ENCODE results near the gene FBXL4.

The FBXL4 gene

DNA sequence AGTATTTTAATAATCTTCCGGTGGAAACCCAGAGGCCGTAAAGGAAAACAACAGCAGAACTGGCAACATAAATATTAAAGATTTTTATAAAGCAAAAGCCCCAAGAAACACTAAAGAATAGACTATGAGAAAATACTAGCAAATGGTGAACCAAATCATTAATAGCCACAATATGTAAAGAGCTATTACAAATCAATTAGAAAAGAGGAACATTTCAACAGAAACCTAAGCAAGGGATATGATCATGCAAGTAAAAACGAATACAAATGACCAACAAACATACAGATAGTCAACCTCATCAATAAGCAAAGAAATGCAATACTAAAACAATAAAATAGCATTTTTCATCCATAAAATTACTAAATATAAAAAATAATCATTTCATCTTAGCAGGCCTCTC is 3.6 kb downstream of the FBXL4 start:
- WGBS, 2 donors (ENCODE audit: extremely low coverage in 2 of 2, insufficient read length in 2 of 2, insufficient replicate concordance in 1 of 2), result no CpG with 5 or more reads among the region's 3 CpGs
- Histone ChIP-seq H3K4me2 (ENCODE audit: insufficient read depth, low read length, poor library complexity, severe bottlenecking) (no peak overlapping the region), H3K9me3 (replicated peaks in 1 of 2; ENCODE audit: control insufficient read depth in 2 of 2, insufficient read depth in 1 of 2, low read depth in 1 of 2, low read length in 2 of 2) (peaks cover 3 to 34% of the 10 kb centered on the region in 2 donors), H2AFZ (ENCODE audit: low read length) (no peak overlapping the region), H3K79me1 (ENCODE audit: low read depth, low read length) (peaks cover 3% of the 10 kb centered on the region), H3K27me3 (ENCODE audit: control insufficient read depth in 3 of 3, insufficient read depth in 3 of 3, low read depth in 1 of 3, low read length in 3 of 3) (no peaks in the 10 kb centered on the region), H3K4ac (ENCODE audit: low read length) (no peak overlapping the region), H3K23ac (ENCODE audit: low read depth, low read length, poor library complexity) (no peak overlapping the region), H2BK120ac (ENCODE audit: low read depth, low read length) (no peak overlapping the region), H3K9ac (ENCODE audit: low read depth, low read length, poor library complexity) (no peak overlapping the region), H2BK5ac (ENCODE audit: low read length) (no peak overlapping the region), H2AK5ac (ENCODE audit: low read depth, low read length) (no peak overlapping the region), H3K4me3 (ENCODE audit: low read length in 2 of 2) (no peak overlapping the region), H3K27ac (replicated peaks; ENCODE audit: low read length) (no peak overlapping the region), H4K91ac (ENCODE audit: low read depth, low read length, poor library complexity) (no peak overlapping the region), H3K14ac (ENCODE audit: low read length) (no peak overlapping the region), H3K4me1 (ENCODE audit: control insufficient read depth in 2 of 2, insufficient read depth in 1 of 2, low read depth in 1 of 2, low read length in 2 of 2) (peaks cover 0 to 2% of the 10 kb centered on the region in 2 donors), H3K18ac (ENCODE audit: low read length) (no peak overlapping the region), H4K8ac (ENCODE audit: low read depth, low read length) (no peak overlapping the region), H2BK15ac (ENCODE audit: low read length) (no peak overlapping the region), H2BK12ac (ENCODE audit: low read length) (no peak overlapping the region), H3K36me3 (replicated peaks in 1 of 2; ENCODE audit: control insufficient read depth in 2 of 2, insufficient read depth in 2 of 2, low read length in 2 of 2) (no peaks in the 10 kb centered on the region)
- DNase-seq (ENCODE audit: low spot score), result no peak

DNA sequence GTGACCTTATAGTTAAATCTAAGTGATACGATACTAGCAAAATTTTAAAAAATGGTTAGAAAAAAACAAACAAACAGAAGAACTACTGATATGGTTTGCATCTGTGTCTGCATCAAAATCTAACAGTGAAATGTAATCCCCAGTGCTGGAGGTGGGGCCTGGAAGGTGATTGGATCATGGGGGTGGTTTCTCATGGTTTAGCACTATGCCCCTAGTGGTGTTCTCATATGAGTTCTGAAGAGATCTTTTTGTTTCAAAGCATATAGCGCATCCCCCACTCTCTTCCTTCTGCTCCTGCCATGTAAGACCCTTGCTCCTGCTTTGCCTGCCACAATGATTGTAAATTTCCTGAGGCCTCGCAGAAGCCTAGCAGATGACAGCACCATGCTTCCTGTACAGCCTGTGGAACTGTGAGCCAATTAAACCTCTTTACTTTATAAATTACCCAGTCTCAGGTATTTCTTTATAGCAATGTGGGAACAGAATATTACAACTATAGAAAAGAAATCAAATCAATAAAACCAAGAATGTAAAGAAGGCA is 5.4 kb downstream of the FBXL4 start:
- no CpG with 5 or more reads among the region's 3 CpGs for WGBS, 2 donors (ENCODE audit: extremely low coverage in 2 of 2, insufficient read length in 2 of 2, insufficient replicate concordance in 1 of 2)
- no peak overlapping the region for H3K14ac ChIP-seq (ENCODE audit: low read length)
- no peak overlapping the region for H3K27ac ChIP-seq (replicated peaks; ENCODE audit: low read length)
- no peak overlapping the region for H3K4me3 ChIP-seq (ENCODE audit: low read length in 2 of 2)
- no peak for DNase-seq (ENCODE audit: low spot score)
- H2AFZ ChIP-seq (ENCODE audit: low read length), result no peak overlapping the region
- H3K4me1 ChIP-seq (ENCODE audit: control insufficient read depth in 2 of 2, insufficient read depth in 1 of 2, low read depth in 1 of 2, low read length in 2 of 2), result no peaks in the 10 kb centered on the region
- H2AK5ac ChIP-seq (ENCODE audit: low read depth, low read length), result no peak overlapping the region
- no peak overlapping the region for H2BK5ac ChIP-seq (ENCODE audit: low read length)
- H3K36me3 ChIP-seq (replicated peaks in 1 of 2; ENCODE audit: control insufficient read depth in 2 of 2, insufficient read depth in 2 of 2, low read length in 2 of 2), result no peaks in the 10 kb centered on the region
- H3K79me1 ChIP-seq (ENCODE audit: low read depth, low read length), result peaks cover 3% of the 10 kb centered on the region
- no peak overlapping the region for H2BK15ac ChIP-seq (ENCODE audit: low read length)
- H3K23ac ChIP-seq (ENCODE audit: low read depth, low read length, poor library complexity), result no peak overlapping the region
- H3K9ac ChIP-seq (ENCODE audit: low read depth, low read length, poor library complexity), result no peak overlapping the region
- no peak overlapping the region for H4K8ac ChIP-seq (ENCODE audit: low read depth, low read length)
- H3K9me3 ChIP-seq (replicated peaks in 1 of 2; ENCODE audit: control insufficient read depth in 2 of 2, insufficient read depth in 1 of 2, low read depth in 1 of 2, low read length in 2 of 2), result peaks cover 3 to 39% of the 10 kb centered on the region in 2 donors
- H4K91ac ChIP-seq (ENCODE audit: low read depth, low read length, poor library complexity), result no peak overlapping the region
- H3K18ac ChIP-seq (ENCODE audit: low read length), result no peak overlapping the region
- no peaks in the 10 kb centered on the region for H3K27me3 ChIP-seq (ENCODE audit: control insufficient read depth in 3 of 3, insufficient read depth in 3 of 3, low read depth in 1 of 3, low read length in 3 of 3)
- H3K4me2 ChIP-seq (ENCODE audit: insufficient read depth, low read length, poor library complexity, severe bottlenecking), result no peak overlapping the region
- H2BK120ac ChIP-seq (ENCODE audit: low read depth, low read length), result no peak overlapping the region
- no peak overlapping the region for H3K4ac ChIP-seq (ENCODE audit: low read length)
- no peak overlapping the region for H2BK12ac ChIP-seq (ENCODE audit: low read length)

- Histone ChIP-seq H2AK5ac (ENCODE audit: low read depth, low read length) (no peak overlapping the region), H3K27ac (replicated peaks; ENCODE audit: low read length) (no peak overlapping the region), H3K9ac (ENCODE audit: low read depth, low read length, poor library complexity) (no peak overlapping the region), H4K91ac (ENCODE audit: low read depth, low read length, poor library complexity) (no peak overlapping the region), H3K9me3 (replicated peaks in 1 of 2; ENCODE audit: control insufficient read depth in 2 of 2, insufficient read depth in 1 of 2, low read depth in 1 of 2, low read length in 2 of 2) (peaks cover 4 to 39% of the 10 kb centered on the region in 2 donors), H4K8ac (ENCODE audit: low read depth, low read length) (no peak overlapping the region), H3K79me1 (ENCODE audit: low read depth, low read length) (no peaks in the 10 kb centered on the region), H2BK5ac (ENCODE audit: low read length) (no peak overlapping the region), H3K4ac (ENCODE audit: low read length) (no peak overlapping the region), H2BK15ac (ENCODE audit: low read length) (no peak overlapping the region), H2BK12ac (ENCODE audit: low read length) (no peak overlapping the region), H3K4me1 (ENCODE audit: control insufficient read depth in 2 of 2, insufficient read depth in 1 of 2, low read depth in 1 of 2, low read length in 2 of 2) (no peaks in the 10 kb centered on the region), H3K4me2 (ENCODE audit: insufficient read depth, low read length, poor library complexity, severe bottlenecking) (no peak overlapping the region), H3K36me3 (replicated peaks in 1 of 2; ENCODE audit: control insufficient read depth in 2 of 2, insufficient read depth in 2 of 2, low read length in 2 of 2) (no peaks in the 10 kb centered on the region), H2BK120ac (ENCODE audit: low read depth, low read length) (no peak overlapping the region), H3K14ac (ENCODE audit: low read length) (no peak overlapping the region), H3K23ac (ENCODE audit: low read depth, low read length, poor library complexity) (no peak overlapping the region), H3K4me3 (ENCODE audit: low read length in 2 of 2) (no peak overlapping the region), H3K27me3 (ENCODE audit: control insufficient read depth in 3 of 3, insufficient read depth in 3 of 3, low read depth in 1 of 3, low read length in 3 of 3) (no peaks in the 10 kb centered on the region), H3K18ac (ENCODE audit: low read length) (no peak overlapping the region), H2AFZ (ENCODE audit: low read length) (no peak overlapping the region)
- WGBS, 2 donors (ENCODE audit: extremely low coverage in 2 of 2, insufficient read length in 2 of 2, insufficient replicate concordance in 1 of 2), result no CpG with 5 or more reads among the region's 2 CpGs
- no peak for DNase-seq (ENCODE audit: low spot score)
These were observed 6.4 kb downstream of the FBXL4 start for GRCh38 chr6:98941319-98941718.

DNA sequence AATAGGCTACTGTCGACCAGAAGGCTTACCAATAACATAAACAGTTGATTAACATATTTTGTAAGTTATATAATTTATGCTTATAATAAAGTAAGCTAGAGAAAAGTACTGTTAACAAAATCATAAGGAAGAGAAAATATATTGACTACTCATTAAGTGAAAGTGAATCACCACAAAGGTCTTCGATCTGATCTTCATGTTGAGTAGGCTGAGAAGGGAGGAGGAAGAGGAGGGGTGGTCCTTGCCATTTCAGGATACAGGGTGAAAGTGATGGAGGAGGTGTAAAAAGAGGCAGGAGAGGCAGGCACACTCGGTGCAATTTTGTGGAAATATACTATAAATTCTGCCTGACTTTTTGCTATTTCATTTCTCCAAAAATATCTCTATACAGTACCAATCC is 10.4 kb downstream of the FBXL4 start:
- no peak overlapping the region for H2BK15ac ChIP-seq (ENCODE audit: low read length)
- H3K27me3 ChIP-seq (ENCODE audit: control insufficient read depth in 3 of 3, insufficient read depth in 3 of 3, low read depth in 1 of 3, low read length in 3 of 3), result no peaks in the 10 kb centered on the region
- H2AK5ac ChIP-seq (ENCODE audit: low read depth, low read length), result no peak overlapping the region
- no peak for DNase-seq (ENCODE audit: low spot score)
- H2BK5ac ChIP-seq (ENCODE audit: low read length), result no peak overlapping the region
- no peak overlapping the region for H3K9ac ChIP-seq (ENCODE audit: low read depth, low read length, poor library complexity)
- no peak overlapping the region for H3K23ac ChIP-seq (ENCODE audit: low read depth, low read length, poor library complexity)
- H3K4me1 ChIP-seq (ENCODE audit: control insufficient read depth in 2 of 2, insufficient read depth in 1 of 2, low read depth in 1 of 2, low read length in 2 of 2), result no peaks in the 10 kb centered on the region
- H4K8ac ChIP-seq (ENCODE audit: low read depth, low read length), result no peak overlapping the region
- no peak overlapping the region for H2AFZ ChIP-seq (ENCODE audit: low read length)
- no peak overlapping the region for H3K14ac ChIP-seq (ENCODE audit: low read length)
- no peak overlapping the region for H3K4ac ChIP-seq (ENCODE audit: low read length)
- H4K91ac ChIP-seq (ENCODE audit: low read depth, low read length, poor library complexity), result no peak overlapping the region
- H3K27ac ChIP-seq (replicated peaks; ENCODE audit: low read length), result no peak overlapping the region
- WGBS, 2 donors (ENCODE audit: extremely low coverage in 2 of 2, insufficient read length in 2 of 2, insufficient replicate concordance in 1 of 2), result no CpG with 5 or more reads among the region's 3 CpGs
- no peaks in the 10 kb centered on the region for H3K79me1 ChIP-seq (ENCODE audit: low read depth, low read length)
- no peak overlapping the region for H3K4me2 ChIP-seq (ENCODE audit: insufficient read depth, low read length, poor library complexity, severe bottlenecking)
- peaks cover 0 to 2% of the 10 kb centered on the region in 2 donors for H3K36me3 ChIP-seq (replicated peaks in 1 of 2; ENCODE audit: control insufficient read depth in 2 of 2, insufficient read depth in 2 of 2, low read length in 2 of 2)
- no peak overlapping the region for H3K18ac ChIP-seq (ENCODE audit: low read length)
- H3K9me3 ChIP-seq (replicated peaks in 1 of 2; ENCODE audit: control insufficient read depth in 2 of 2, insufficient read depth in 1 of 2, low read depth in 1 of 2, low read length in 2 of 2), result peaks cover 5 to 32% of the 10 kb centered on the region in 2 donors
- H2BK120ac ChIP-seq (ENCODE audit: low read depth, low read length), result no peak overlapping the region
- H2BK12ac ChIP-seq (ENCODE audit: low read length), result no peak overlapping the region
- H3K4me3 ChIP-seq (ENCODE audit: low read length in 2 of 2), result no peak overlapping the region
